Upper lobe of right lung (tissue), 1 donor: ENCODE measurements around the gene OR2H2. TPM values are rescaled to one million over a fixed set of nuclear protein-coding genes. Genes with fewer than 3 reads are reported as not detected.

Source experiments
- ATAC-seq: fragments of 200-7000 bp; cut with Tn5 transposase; one replicate; pipeline ENCODE4 v1.9.1; 2020; ENCODE audit warnings: mild to moderate bottlenecking, moderate library complexity
- DNase-seq: peaks from one replicate; pipeline ENCODE4 v3.0.0-alpha.2; 2020
- H3K27ac ChIP-seq: fragments of 200-600 bp; one replicate; pipeline ENCODE4 v1.8.0; 2022
- H3K27me3 ChIP-seq: fragments of 200-600 bp; one replicate; pipeline ENCODE4 v1.8.0; 2022; ENCODE audit warnings: mild to moderate bottlenecking
- H3K36me3 ChIP-seq: fragments of 200-600 bp; one replicate; pipeline ENCODE4 v1.8.0; 2022
- H3K4me1 ChIP-seq: fragments of 200-600 bp; one replicate; pipeline ENCODE4 v1.8.0; 2022
- H3K4me3 ChIP-seq: fragments of 200-600 bp; one replicate; pipeline ENCODE4 v1.8.0; 2022; ENCODE audit warnings: mild to moderate bottlenecking
- H3K9me3 ChIP-seq: fragments of 200-600 bp; one replicate; pipeline ENCODE4 v1.8.0; 2022
- CTCF ChIP-seq: fragments of 200-600 bp; IDR thresholded peaks from one replicate; pipeline ENCODE4 v1.8.0; 2022; ENCODE audit warnings: antibody characterized with exemption
- intact Hi-C: fragments of 100-400 bp; cut with DNase I; formaldehyde crosslinking; loops from one replicate; pipeline ENCODE4 v1.11.0; 2022
- total RNA-seq: library from RNA; stranded (reverse); fragmentation: NEBNext Ultra II Directional; extraction: Animal tissue kit (Norgen Biotek cat#: 25700); gene quantifications from one replicate; pipeline ENCODE4 v1.2.1, GENCODE V29; 2021
- donor health status: DM: no; HTN: yes; CAD: no; lungs with severe emphysema.

The OR2H2 gene
- total RNA-seq, 1 donor from 2014 or later, result not detected

- peaks cover 38% of the 10 kb centered on the region for H3K27me3 ChIP-seq
- TF ChIP-seq CTCF, result no peak
- no peak overlapping the region for H3K4me3 ChIP-seq
- no peak overlapping the region for H3K27ac ChIP-seq
- H3K36me3 ChIP-seq, result no peaks in the 10 kb centered on the region
- DNase-seq (no peak), ATAC-seq (no peak)
- no peaks in the 10 kb centered on the region for H3K9me3 ChIP-seq
- peaks cover 15% of the 10 kb centered on the region for H3K4me1 ChIP-seq
- intact Hi-C loops, result no loop called here
Observed at GRCh38 chr6:29554764-29555163, 30.2 kb upstream of the OR2H2 start.

GRCh38 chr6:29557320-29557719 lies 27.6 kb upstream of the OR2H2 start:
- Histone ChIP-seq H3K27me3 (peaks cover 43% of the 10 kb centered on the region), H3K36me3 (no peaks in the 10 kb centered on the region), H3K4me1 (peaks cover 15% of the 10 kb centered on the region), H3K27ac (no peak overlapping the region), H3K4me3 (no peak overlapping the region), H3K9me3 (no peaks in the 10 kb centered on the region)
- TF ChIP-seq CTCF, result no peak
- ATAC-seq (no peak), DNase-seq (no peak)
- intact Hi-C loops, result no loop called here

- Histone ChIP-seq H3K36me3 (no peaks in the 10 kb centered on the region), H3K27me3 (peaks cover 40% of the 10 kb centered on the region), H3K27ac (no peak overlapping the region), H3K9me3 (no peaks in the 10 kb centered on the region), H3K4me1 (peaks cover 5% of the 10 kb centered on the region), H3K4me3 (no peak overlapping the region)
- ATAC-seq (no peak), DNase-seq (no peak)
- no peak for TF ChIP-seq CTCF
- intact Hi-C loops, result no loop called here
Observed at GRCh38 chr6:29558439-29559079, 26.4 kb upstream of the OR2H2 start.

GRCh38 chr6:29559524-29560287 lies 25.2 kb upstream of the OR2H2 start, which contains the start of gene UBD:
Gene UBD (minus strand): TSS chr6:29559732. CDS start chr6:29559701, 31 bp downstream.
- no peak within 1 kb of the TSS for H3K27ac ChIP-seq
- peaks cover 29% of the 10 kb centered on the region for H3K27me3 ChIP-seq
- intact Hi-C loops, result no loop called here
- no peak within 1 kb of the TSS for H3K4me3 ChIP-seq
- TF ChIP-seq CTCF, result no peak
- no peaks in the 10 kb centered on the region for H3K4me1 ChIP-seq
- no peaks in the 10 kb centered on the region for H3K9me3 ChIP-seq
- DNase-seq (no peak), ATAC-seq (no peak)
- H3K36me3 ChIP-seq, result no peaks in the 10 kb centered on the region

GRCh38 chr6:29561091-29561490 lies 23.8 kb upstream of the OR2H2 start:
- H3K36me3 ChIP-seq, result no peaks in the 10 kb centered on the region
- ATAC-seq (no peak), DNase-seq (no peak)
- no peak for TF ChIP-seq CTCF
- no peak overlapping the region for H3K4me3 ChIP-seq
- H3K9me3 ChIP-seq, result no peaks in the 10 kb centered on the region
- no peak overlapping the region for H3K27ac ChIP-seq
- H3K4me1 ChIP-seq, result no peaks in the 10 kb centered on the region
- intact Hi-C loops, result no loop called here
- H3K27me3 ChIP-seq, result peaks cover 15% of the 10 kb centered on the region
